Measurements from ENCODE around the gene ZNF785. TPM values are rescaled to one million over a fixed set of nuclear protein-coding genes. Genes with fewer than 3 reads are reported as not detected.

ZNF785 gene
- total and polyA plus RNA-seq, 2 of the 13 experiments (the other 11 are each of a cell fraction or from before 2014, with no cell fraction given) = 0.01 TPM; not detected in 1

- no peak; the same call in 2 of the 3 replicates for ATAC-seq
- TSS peak; percentile 92 for BruUV-seq (replicated peaks)
- TF ChIP-seq SMYD3 (CRISPR knock-in tag; IDR thresholded peaks at IDR 0.05) = no peak; the same call in 1 of the 2 replicates
- TF ChIP-seq ZBTB2 (CRISPR knock-in tag; IDR thresholded peaks at IDR 0.05; ENCODE audit: low read depth) = no peak
- TF ChIP-seq E2F2 (CRISPR knock-in tag; IDR thresholded peaks at IDR 0.05; ENCODE audit: borderline replicate concordance) = no peak
- TF ChIP-seq MEIS2 (CRISPR knock-in tag; IDR thresholded peaks at IDR 0.05) = no peak; the same call in 1 of the 2 replicates
- no peak for TF ChIP-seq THAP8 (CRISPR knock-in tag; IDR thresholded peaks at IDR 0.05; ENCODE audit: borderline replicate concordance)
- TF ChIP-seq ZNF574 (CRISPR knock-in tag; IDR thresholded peaks at IDR 0.05) = no peak
- no peak for TF ChIP-seq ZNF7 (CRISPR knock-in tag; IDR thresholded peaks at IDR 0.05)
- no peak for TF ChIP-seq HDAC6 (IDR thresholded peaks at IDR 0.05; ENCODE audit: low read depth, low read length)
- TF ChIP-seq ZFP1 (CRISPR knock-in tag; IDR thresholded peaks at IDR 0.05) = peak; percentile 8; the same call in 1 of the 2 replicates
- TF ChIP-seq GABPA (IDR thresholded peaks at IDR 0.05; ENCODE audit: low read depth, low read length) = no peak
- no peak for TF ChIP-seq GABPA (CRISPR knock-in tag; IDR thresholded peaks at IDR 0.05; ENCODE audit: low read depth)
- TF ChIP-seq AFF4 (CRISPR knock-in tag; IDR thresholded peaks at IDR 0.05) = peak; percentile 3; the same call in 1 of the 2 replicates
- 0 out of 2 replicates have a peak, but pooled peaks have one; percentile 7 for TF ChIP-seq SOX5 (CRISPR knock-in tag; IDR thresholded peaks at IDR 0.05; ENCODE audit: borderline replicate concordance)
These were observed 50.3 kb downstream of the ZNF785 start for GRCh38 chr16:30535106-30535776.

More at GRCh38 chr16:30535106-30535776, 50.3 kb downstream of the ZNF785 start:
- FAIRE-seq (no peak), DNase-seq (ENCODE audit: low spot score) (no peak)
- intact Hi-C loops (cut with micrococcal nuclease; ENCODE audit: unreplicated experiment) = loop anchor here (2.0 kb wide), 2 partner anchors 24 to 64 kb away; partner anchors contain the start of gene ZNF764
- H3K36me3 ChIP-seq (replicated peaks in 1 of 2; ENCODE audit: control insufficient read depth in 1 of 2, insufficient read depth in 2 of 2, low read length in 2 of 2) = peaks cover 0 to 1% of the 10 kb centered on the region in 2 experiments; a peak in 1 of 5 replicates
- in situ Hi-C loops (cut with HindIII; ENCODE audit: extremely low pct_ligation_motif_present, low pct_unique_long_range_greater_than_20kb) = no loop called here
- H3K27me3 ChIP-seq (ENCODE audit: control insufficient read depth in 1 of 2, insufficient read depth in 2 of 2, low read length in 2 of 2) = no peaks in the 10 kb centered on the region; a peak in 1 of 5 replicates
- no peaks in the 10 kb centered on the region for H3K9me3 ChIP-seq (ENCODE audit: low read length)
- ChIA-PET CTCF (ENCODE audit: low intra/inter-chr PET ratio, low total read pairs) (interaction anchor here (0.9 to 1.6 kb wide), 4 partner anchors 23 to 105 kb away, joined by 3 to 7 read pairs (median 4); partner anchors contain the start of genes DCTPP1 and ZNF764), POLR2A (interaction anchor here (0.7 to 5.1 kb wide), 33 partner anchors 8 to 470 kb away, joined by 3 to 187 read pairs (median 6); partner anchors contain the start of genes ALDOA, CD2BP2, DCTPP1 and FBRS)
- H3K4me2 ChIP-seq (ENCODE audit: low read depth, low read length) = peak overlapping the region; percentile 95
- peak overlapping the region; percentile 75 to 93 (median 81) for H3K4me3 ChIP-seq (replicated peaks in 1 of 3; ENCODE audit: insufficient read depth in 1 of 3, low read depth in 2 of 3, low read length in 3 of 3)
- H3K27ac ChIP-seq (ENCODE audit: extremely low read length, insufficient read depth, low read length) = peak overlapping the region; percentile 85
- 12% methylated on average over 18 of the region's 18 CpGs for WGBS (ENCODE audit: low lambda C conversion rate)
- H3K4me1 ChIP-seq (ENCODE audit: insufficient read depth, low read length) = peaks cover 68% of the 10 kb centered on the region
- H4K20me1 ChIP-seq (ENCODE audit: insufficient read depth, low read length) = no peaks in the 10 kb centered on the region
- H2AFZ ChIP-seq (ENCODE audit: low read length) = peak overlapping the region; percentile 69
- peaks cover 31% of the 10 kb centered on the region for H3K79me2 ChIP-seq (ENCODE audit: insufficient read depth, low read length)
- peak overlapping the region; percentile 89 for H3K9ac ChIP-seq (ENCODE audit: insufficient read depth, low read depth, low read length)
